HG02642 (cell line): ENCODE measurements around the gene HM13.
"Not testable (repeated sequence)": the region's sequence is repeated elsewhere in the genome, so short reads cannot be mapped to it uniquely, and the experiment has no call there.

ENCODE experiments used
- ATAC-seq: cut with Tn5 transposase; IDR thresholded peaks from one replicate; pipeline ENCODE4 v1.9.1; 2021; ENCODE audit warnings: mild to moderate bottlenecking; ENCODE audit not compliant: unreplicated experiment, poor library complexity

The HM13 gene

DNA sequence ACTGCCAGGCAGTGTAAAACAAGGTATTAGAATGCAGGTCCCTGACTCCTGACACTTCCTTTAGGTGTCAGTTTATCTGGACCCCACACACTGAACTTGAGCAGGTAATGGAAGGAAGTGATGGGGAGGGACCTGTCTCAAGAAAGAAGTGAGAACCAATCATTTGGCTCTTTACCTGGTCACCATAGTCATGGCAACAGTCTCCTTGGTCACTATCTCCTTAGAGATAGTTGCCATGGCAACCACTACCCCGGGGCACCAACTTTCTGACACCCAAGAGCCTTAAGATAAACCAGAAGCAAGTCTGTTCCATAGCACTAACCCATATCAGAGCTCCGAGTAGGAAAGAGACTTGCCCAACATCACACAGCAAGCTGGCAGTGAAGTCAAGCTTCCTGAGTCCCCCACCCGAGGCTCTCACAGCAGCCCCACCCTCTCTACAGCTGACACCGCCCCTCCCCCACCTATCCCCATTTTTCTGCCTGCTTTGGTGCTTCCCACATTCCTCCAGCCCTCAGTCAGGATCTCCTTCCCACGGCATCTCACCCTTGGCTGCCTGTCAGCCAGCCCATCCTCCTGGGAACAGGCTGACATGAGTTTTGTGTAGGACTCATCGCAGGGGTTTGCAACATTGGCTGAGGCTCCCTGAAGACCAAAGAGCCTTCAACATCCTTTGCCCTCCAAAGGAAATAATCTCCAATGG lies 16.3 kb upstream of the HM13 start:
- ATAC-seq, result no peak

- ATAC-seq, result no peak
Measured at GRCh38 chr20:31500527-31500926, 13.7 kb upstream of the HM13 start.

DNA sequence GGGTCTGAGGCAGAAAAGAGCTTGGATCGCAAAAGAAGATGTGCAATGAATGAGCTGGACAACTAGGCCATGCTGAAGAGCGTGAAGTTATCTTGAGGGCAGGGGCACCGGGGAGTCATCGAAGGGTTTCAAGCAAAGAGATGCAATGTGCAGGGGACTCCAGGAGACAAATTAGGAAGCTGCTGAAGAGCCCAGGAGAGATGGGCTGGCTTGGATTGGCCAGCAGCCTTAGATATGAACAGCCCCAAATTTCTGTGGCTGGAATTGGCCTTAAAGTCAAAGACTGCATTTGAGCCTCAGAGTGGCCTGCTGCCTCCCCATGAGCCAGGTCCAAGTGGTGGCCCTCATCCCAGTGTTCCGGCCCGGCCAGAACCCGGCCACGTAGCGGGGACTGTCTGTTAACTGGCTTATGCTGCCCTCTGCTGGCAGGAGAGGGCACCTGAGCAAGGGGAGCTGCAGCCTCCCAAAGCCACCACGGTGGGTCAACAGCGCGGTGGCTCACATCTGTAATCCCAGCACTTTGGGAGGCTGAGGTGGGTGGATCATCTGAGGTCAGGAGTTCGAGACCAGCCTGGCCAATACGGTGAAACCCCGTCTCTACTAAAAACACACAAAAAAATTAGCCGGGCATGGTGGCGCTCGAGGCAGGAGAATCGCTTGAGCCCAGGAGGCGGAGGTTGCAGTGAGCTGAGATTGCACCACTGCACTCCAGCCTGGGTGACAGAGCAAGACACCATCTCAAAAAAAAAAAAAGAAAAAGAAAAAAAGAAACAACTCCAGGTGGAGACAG lies 11.2 kb upstream of the HM13 start:
- peak; percentile 95 for ATAC-seq

- no peak for ATAC-seq
Measured at GRCh38 chr20:31505903-31506302, 8.3 kb upstream of the HM13 start.

DNA sequence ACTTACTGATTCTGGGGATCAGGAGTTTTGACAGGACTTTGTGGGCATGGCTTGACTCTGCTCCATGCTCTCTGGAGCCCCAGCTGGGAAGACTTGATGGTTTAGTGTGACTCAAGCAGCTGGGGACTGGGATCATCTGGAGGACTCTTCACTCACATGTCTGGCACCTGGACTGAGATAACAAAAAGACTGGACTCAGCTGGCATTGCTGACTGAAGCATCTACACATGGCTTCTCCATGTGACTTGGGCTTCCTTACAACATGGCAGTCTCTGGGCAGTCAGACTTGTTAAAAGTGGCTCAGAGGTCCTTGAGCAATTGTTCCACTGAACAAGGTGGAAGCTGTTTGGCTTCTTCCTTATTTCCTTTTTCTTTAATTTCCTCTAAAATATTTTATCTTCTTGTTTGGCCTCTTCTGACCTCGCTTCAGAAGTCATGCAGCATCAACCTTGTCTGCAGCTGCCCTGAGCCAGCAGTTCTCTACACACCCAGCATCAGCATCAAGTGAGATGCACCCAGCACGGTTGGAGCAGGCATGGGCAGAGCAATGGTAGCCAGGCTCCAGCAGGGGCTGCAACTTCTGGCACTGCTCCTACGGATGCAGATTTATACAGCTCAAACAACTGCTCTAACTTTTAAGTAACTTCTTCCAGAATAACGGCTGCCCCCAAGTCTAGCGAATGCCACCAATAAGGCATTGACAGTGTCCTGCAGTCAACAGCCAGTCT lies 5.6 kb upstream of the HM13 start:
- no peak for ATAC-seq

DNA sequence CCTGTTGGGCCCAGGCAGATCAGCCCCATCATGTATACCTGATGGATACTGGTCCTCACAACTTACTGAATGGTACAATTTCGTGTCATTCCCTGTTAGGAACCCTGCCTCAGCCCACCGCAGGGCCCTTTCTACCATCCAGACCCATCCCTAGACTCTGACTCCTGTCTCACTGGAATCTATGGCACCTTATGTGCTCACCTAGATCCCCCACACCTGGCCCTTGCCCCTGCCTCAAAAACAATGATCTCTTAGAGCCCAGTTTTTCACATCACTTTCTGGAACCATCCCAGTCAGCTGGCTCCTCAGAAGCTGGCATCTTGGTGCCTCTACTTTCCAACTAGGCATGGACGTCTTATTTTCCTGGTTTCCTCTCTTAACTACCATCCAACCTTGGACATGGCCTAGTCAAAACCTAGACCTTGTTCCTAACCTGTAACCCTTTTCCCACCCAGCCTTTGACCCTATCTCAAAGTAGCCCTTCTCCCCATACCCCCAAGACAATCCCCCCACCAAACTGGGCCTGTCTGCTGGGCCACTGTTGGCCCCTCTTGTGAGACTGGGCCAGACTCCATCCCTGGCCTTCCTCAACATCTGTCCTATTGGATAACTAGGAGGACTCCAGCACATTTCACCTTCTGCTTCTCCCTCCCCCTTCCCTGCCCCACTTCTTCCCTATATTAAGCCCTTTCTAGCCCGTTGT lies 981 bp downstream of the HM13 start:
- no peak for ATAC-seq

- ATAC-seq, result no peak
Measured at GRCh38 chr20:31515775-31516107, 1.5 kb downstream of the HM13 start.

DNA sequence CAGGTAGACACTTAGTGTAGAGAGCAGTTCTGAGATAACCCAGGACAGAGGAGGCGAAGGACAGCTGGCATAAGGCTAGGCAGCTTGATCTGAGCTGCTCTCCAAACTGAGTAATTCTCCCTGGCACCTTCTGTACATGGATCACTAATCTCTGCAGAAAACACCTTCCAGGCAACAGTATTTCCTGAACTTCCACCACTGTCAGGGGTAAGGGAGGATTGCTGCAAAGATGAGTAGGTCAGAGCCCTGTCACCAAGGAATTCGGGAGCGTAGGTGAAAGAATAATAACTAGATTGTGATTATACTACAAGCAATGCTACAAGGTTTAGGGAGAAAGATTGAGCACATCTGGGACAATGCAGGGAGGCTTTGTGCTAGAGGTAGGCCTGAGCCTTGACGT lies 1.9 kb downstream of the HM13 start:
- ATAC-seq, result no peak

GRCh38 chr20:31516651-31517050 lies 2.4 kb downstream of the HM13 start:
- no peak for ATAC-seq

DNA sequence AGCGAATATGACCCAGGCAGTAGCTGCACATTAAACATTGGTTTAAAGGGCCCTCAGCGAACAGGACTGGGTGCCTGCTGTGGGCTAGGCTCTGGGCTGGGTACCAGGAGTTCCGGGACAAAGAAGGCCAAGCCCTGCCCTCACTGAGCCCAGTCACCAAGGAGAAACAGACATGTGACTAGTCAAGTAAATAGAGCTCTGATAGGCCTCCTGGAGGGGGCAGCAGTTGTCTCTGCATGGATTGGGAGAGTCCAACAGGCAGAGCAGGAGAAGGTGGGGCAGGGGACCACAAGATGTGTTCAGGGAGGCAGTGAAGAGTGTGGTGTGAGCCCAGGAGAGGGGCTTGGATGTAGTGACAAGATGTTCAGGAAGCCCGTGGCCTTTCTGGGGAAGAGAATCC lies 3.1 kb downstream of the HM13 start:
- ATAC-seq, result no peak

DNA sequence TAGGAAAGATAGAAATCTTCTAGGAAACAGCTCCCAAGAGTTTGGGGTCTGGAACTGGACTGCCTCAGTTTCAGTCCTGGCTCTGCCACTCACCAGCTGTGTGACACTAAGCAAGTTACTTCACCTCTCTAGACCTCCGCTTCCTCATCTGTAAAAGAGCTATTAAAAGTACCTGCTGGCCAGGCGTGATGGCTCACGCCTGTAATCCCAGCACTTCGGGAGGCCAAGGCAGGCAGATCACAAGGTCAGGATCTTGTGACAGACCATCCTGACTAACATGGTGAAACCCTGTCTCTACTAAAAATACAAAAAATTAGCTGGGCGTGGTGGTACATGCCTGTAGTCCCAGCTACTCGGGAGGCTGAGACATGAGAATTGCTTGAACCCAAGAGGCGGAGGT lies 7.0 kb downstream of the HM13 start:
- not testable (repeated sequence) for ATAC-seq

DNA sequence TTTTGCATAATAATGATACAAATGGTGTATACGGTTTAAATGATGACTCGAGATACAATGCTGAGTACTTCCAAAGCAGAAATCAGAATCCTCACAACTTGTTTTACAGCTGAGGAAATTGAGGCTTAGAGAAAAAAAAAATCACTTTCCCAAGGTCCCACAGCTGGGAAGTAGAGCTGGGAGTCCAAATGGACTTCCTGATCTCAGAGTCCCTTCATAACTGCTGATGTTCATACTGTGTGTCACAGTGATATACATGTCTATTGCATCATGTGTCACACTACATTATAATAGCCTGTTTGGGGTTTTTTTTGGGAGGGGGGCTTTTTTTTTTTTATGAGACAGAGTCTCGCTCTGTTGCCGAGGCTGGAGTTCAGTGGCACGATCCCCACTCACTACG lies 8.5 kb downstream of the HM13 start:
- no peak for ATAC-seq

GRCh38 chr20:31523361-31524283 lies 9.4 kb downstream of the HM13 start:
- ATAC-seq, result no peak

- ATAC-seq, result no peak
Measured at GRCh38 chr20:31527266-31527665, 13.0 kb downstream of the HM13 start.

DNA sequence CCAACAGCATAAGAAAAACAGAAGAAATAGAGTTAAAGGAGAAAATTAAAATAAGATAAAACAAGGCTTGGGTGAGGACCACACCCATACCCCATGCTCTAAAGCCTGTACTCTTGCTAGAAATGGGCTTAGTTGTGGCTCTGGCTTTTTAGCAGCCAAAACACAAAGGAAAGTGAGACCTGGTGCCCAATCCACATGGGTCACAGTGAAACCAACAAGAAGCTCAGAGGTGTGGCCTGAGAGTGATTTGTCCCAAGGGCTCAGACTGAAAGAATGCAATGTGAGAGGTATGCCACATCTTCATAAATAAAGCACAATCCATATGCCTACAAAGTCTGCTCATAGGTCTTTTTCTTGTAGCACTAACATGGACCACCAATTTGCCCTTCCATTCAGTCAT lies 21.1 kb downstream of the HM13 start:
- no peak for ATAC-seq

GRCh38 chr20:31536575-31536974 lies 22.3 kb downstream of the HM13 start:
- no peak for ATAC-seq

DNA sequence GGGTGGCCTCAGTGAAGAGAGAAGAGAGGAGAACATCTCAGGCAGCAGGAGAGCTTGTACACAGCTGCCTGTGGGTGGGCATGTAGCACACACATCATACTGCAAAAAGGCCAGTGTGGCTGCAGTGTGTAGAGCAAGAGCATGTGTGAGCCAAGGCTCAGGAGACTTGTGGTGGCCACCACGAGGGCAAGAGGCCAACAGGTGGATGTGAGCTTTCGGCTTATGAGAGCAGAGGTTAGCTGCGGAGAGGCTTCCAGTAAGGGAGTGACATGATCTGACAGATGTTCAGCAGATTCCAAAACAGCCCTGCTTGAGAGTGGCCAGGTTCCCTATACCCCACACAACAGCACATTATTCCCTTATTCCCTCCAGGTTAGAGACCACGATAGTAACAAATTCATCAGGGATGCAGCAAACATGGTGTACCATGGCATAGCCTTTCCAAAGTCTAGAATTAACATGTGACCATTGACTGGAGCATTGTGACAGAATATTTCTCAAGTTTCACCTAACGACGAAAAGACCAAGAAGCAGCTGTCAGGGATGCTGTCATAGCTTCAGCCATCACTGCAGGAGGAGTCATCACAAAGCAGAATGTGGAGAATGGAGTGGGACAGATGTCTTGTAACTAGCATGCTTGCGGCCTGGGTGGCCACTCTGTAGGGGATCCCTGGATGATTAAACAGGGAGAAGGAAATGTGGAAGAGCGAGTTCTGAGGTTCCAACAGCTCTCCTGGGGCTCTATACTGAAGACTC lies 23.1 kb downstream of the HM13 start:
- ATAC-seq, result no peak

DNA sequence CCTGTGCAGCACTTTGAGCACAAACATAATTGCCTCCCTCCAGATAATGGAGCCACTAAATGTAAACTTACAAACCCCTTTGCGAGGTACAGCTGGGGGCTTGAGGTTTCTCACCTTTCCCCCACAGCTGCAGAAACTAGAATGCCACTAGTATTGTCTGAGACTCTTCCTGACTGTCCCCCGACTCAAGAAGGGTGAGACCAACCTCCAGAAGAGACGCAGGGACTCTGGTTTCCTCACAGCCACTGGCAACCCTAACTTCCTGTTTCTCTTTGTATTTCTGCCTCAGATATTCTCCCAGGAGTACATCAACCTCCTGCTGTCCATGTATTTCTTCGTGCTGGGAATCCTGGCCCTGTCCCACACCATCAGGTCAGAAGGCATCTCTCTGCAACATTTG lies 23.6 kb downstream of the HM13 start:
- no peak for ATAC-seq

DNA sequence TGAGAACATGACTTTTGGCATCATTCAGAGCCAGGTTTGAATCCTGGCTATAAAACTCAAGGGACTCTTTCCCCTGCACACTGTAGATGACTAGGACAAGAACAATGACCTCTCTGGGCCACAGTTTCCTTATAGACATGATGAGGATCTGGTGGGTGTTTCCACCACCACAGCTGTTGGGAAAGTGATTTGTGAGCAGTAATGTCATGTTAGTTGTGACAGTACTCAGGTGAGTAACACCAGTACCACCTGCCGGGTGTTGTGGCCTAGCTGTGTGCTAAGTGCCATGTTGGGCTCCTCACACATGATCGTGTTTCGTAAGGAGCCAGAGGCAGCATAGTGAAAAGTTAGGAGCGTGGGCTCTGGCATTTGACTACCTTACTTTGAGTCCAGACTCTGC lies 24.1 kb downstream of the HM13 start:
- no peak for ATAC-seq
